ENCODE results near the gene DAP.

- TF ChIP-seq, protein P1, sequence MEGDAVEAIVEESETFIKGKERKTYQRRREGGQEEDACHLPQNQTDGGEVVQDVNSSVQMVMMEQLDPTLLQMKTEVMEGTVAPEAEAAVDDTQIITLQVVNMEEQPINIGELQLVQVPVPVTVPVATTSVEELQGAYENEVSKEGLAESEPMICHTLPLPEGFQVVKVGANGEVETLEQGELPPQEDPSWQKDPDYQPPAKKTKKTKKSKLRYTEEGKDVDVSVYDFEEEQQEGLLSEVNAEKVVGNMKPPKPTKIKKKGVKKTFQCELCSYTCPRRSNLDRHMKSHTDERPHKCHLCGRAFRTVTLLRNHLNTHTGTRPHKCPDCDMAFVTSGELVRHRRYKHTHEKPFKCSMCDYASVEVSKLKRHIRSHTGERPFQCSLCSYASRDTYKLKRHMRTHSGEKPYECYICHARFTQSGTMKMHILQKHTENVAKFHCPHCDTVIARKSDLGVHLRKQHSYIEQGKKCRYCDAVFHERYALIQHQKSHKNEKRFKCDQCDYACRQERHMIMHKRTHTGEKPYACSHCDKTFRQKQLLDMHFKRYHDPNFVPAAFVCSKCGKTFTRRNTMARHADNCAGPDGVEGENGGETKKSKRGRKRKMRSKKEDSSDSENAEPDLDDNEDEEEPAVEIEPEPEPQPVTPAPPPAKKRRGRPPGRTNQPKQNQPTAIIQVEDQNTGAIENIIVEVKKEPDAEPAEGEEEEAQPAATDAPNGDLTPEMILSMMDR (IDR thresholded peaks at IDR 0.05), result no peak
- no peak for TF ChIP-seq POLR2A (IDR thresholded peaks at IDR 0.05)
- no peak for TF ChIP-seq EP300 (IDR thresholded peaks at IDR 0.05)
- no peak for TF ChIP-seq POLR2AphosphoS5 (IDR thresholded peaks at IDR 0.05)
Observed at GRCh38 chr5:10727861-10728260, 33.2 kb downstream of the DAP start.
